Neural progenitor cell (in vitro differentiated cells): ENCODE results near the gene PTPN22. TPM values are rescaled to one million over a fixed set of nuclear protein-coding genes. Genes with fewer than 3 reads are reported as not detected.

Source experiments
- DNase-seq: peaks from one replicate; pipeline ENCODE4 v3.0.0-alpha.2; 2016; ENCODE audit warnings: low spot score
- H2AFZ ChIP-seq: fragments of 200-600 bp; sonication (generic); replicated peaks from 2 replicates; pipeline ENCODE4 v1.6.1; 2016; ENCODE audit warnings: antibody characterized with exemption
- H3F3A ChIP-seq: fragments of 200-600 bp; sonication (generic); 2 replicates; pipeline ENCODE4 v1.6.1; 2016; ENCODE audit warnings: antibody characterized with exemption, low read depth
- H3K27ac ChIP-seq: fragments of 200-600 bp; sonication (generic); 2 replicates; pipeline ENCODE4 v1.5.1; 2016; ENCODE audit warnings: mild to moderate bottlenecking
- H3K27me3 ChIP-seq: fragments of 200-600 bp; sonication (generic); 2 replicates; pipeline ENCODE4 v1.6.1; 2016; ENCODE audit warnings: mild to moderate bottlenecking, moderate library complexity
- H3K36me3 ChIP-seq: fragments of 200-600 bp; sonication (generic); 2 replicates; pipeline ENCODE4 v1.5.1; 2016
- H3K4me1 ChIP-seq: fragments of 200-600 bp; sonication (generic); 2 replicates; pipeline ENCODE4 v1.6.1; 2016; ENCODE audit warnings: mixed run types
- H3K4me2 ChIP-seq: fragments of 200-600 bp; sonication (generic); 2 replicates; pipeline ENCODE4 v1.6.1; 2016
- H3K4me3 ChIP-seq: fragments of 200-600 bp; sonication (generic); 2 replicates; pipeline ENCODE4 v1.5.1; 2016
- H3K79me2 ChIP-seq: fragments of 200-600 bp; sonication (generic); 2 replicates; pipeline ENCODE4 v1.6.1; 2016; ENCODE audit warnings: low read depth
- H3K9ac ChIP-seq: fragments of 200-600 bp; sonication (generic); 2 replicates; pipeline ENCODE4 v1.6.1; 2016
- H3K9me3 ChIP-seq: fragments of 200-600 bp; sonication (generic); 2 replicates; pipeline ENCODE4 v1.5.1; 2016; ENCODE audit warnings: low read depth
- H4K20me1 ChIP-seq: fragments of 200-600 bp; sonication (generic); 2 replicates; pipeline ENCODE4 v1.6.1; 2016; ENCODE audit warnings: low read depth
- H3K27ac Mint-ChIP-seq: 3 replicates; pipeline ENCODE4 v1.8.0; 2021; ENCODE audit warnings: mixed read lengths
- H3K27me3 Mint-ChIP-seq: 2 replicates; pipeline ENCODE4 v1.8.0; 2022; ENCODE audit warnings: low read depth, mild to moderate bottlenecking, inconsistent platforms, moderate library complexity, mixed read lengths; ENCODE audit not compliant: insufficient read depth
- H3K36me3 Mint-ChIP-seq: 3 replicates; pipeline ENCODE4 v1.8.0; 2021; ENCODE audit warnings: mixed read lengths
- H3K4me1 Mint-ChIP-seq: 3 replicates; pipeline ENCODE4 v1.8.0; 2021; ENCODE audit warnings: mixed read lengths
- H3K4me3 Mint-ChIP-seq: 3 replicates; pipeline ENCODE4 v1.8.0; 2021; ENCODE audit warnings: mild to moderate bottlenecking, moderate library complexity, mixed read lengths
- H3K9me3 Mint-ChIP-seq: 3 replicates; pipeline ENCODE4 v1.8.0; 2020; ENCODE audit warnings: mixed read lengths
- CTCF ChIP-seq: fragments of 200-600 bp; sonication (generic); IDR thresholded peaks from 2 replicates; pipeline ENCODE4 v1.5.1; 2017; ENCODE audit warnings: antibody characterized with exemption, mild to moderate bottlenecking
- EZH2 ChIP-seq: fragments of 200-600 bp; sonication (generic); IDR thresholded peaks from 2 replicates; pipeline ENCODE4 v1.6.1; 2017; ENCODE audit warnings: antibody characterized with exemption, mild to moderate bottlenecking, moderate library complexity
- EZH2phosphoT487 ChIP-seq: fragments of 200-600 bp; sonication (generic); IDR thresholded peaks from 2 replicates; pipeline ENCODE4 v1.6.1; 2017; ENCODE audit warnings: antibody characterized with exemption
- total RNA-seq: library from RNA; depleted of rRNA; stranded (reverse); fragments of >200 nt; gene quantifications from 2 replicates; pipeline ENCODE4 v1.2.3, GENCODE V29; 2015; ENCODE audit warnings: low replicate concordance

Gene PTPN22
- total RNA-seq, 1 donor from 2014 or later = not detected

GRCh38 chr1:113770031-113770430, 101.5 kb downstream of the PTPN22 start:
- Mint-ChIP-seq H3K4me3 (no peak overlapping the region), H3K4me1 (peaks cover 50% of the 10 kb centered on the region), H3K36me3 (peaks cover 16% of the 10 kb centered on the region), H3K27me3 (peaks cover 3% of the 10 kb centered on the region), H3K27ac (peak overlapping the region; percentile 64), H3K9me3 (no peaks in the 10 kb centered on the region)
- H3K4me1 ChIP-seq = peaks cover 59% of the 10 kb centered on the region
- H2AFZ ChIP-seq = no peak overlapping the region
- peaks cover 41% of the 10 kb centered on the region for H3F3A ChIP-seq
- no peaks in the 10 kb centered on the region for H3K27me3 ChIP-seq
- no peak overlapping the region for H3K9ac ChIP-seq
- peak overlapping the region; percentile 88 for H3K27ac ChIP-seq
- DNase-seq = no peak
- peaks cover 4% of the 10 kb centered on the region for H4K20me1 ChIP-seq
- peak overlapping the region; percentile 81 for H3K4me2 ChIP-seq
- no peaks in the 10 kb centered on the region for H3K9me3 ChIP-seq
- TF ChIP-seq EZH2phosphoT487 = no peak
- TF ChIP-seq EZH2 = no peak
- TF ChIP-seq CTCF = no peak
- peaks cover 18% of the 10 kb centered on the region for H3K36me3 ChIP-seq
- peaks cover 49% of the 10 kb centered on the region for H3K79me2 ChIP-seq
- H3K4me3 ChIP-seq = no peak overlapping the region

GRCh38 chr1:113769601-113769970, 101.9 kb downstream of the PTPN22 start:
- no peak for DNase-seq
- peaks cover 21% of the 10 kb centered on the region for H3K36me3 ChIP-seq
- H3F3A ChIP-seq = peaks cover 41% of the 10 kb centered on the region
- Mint-ChIP-seq H3K27me3 (peaks cover 3% of the 10 kb centered on the region), H3K4me3 (no peak overlapping the region), H3K36me3 (peaks cover 18% of the 10 kb centered on the region), H3K4me1 (peaks cover 50% of the 10 kb centered on the region), H3K27ac (peak overlapping the region; percentile 64), H3K9me3 (no peaks in the 10 kb centered on the region)
- no peak for TF ChIP-seq EZH2phosphoT487
- TF ChIP-seq EZH2 = no peak
- no peak for TF ChIP-seq CTCF
- H3K27ac ChIP-seq = peak overlapping the region; percentile 88
- peaks cover 4% of the 10 kb centered on the region for H4K20me1 ChIP-seq
- no peaks in the 10 kb centered on the region for H3K27me3 ChIP-seq
- peak overlapping the region; percentile 81 for H3K4me2 ChIP-seq
- no peaks in the 10 kb centered on the region for H3K9me3 ChIP-seq
- peak overlapping the region; percentile 26 for H3K4me3 ChIP-seq
- H3K79me2 ChIP-seq = peaks cover 51% of the 10 kb centered on the region
- H3K9ac ChIP-seq = no peak overlapping the region
- H3K4me1 ChIP-seq = peaks cover 59% of the 10 kb centered on the region
- no peak overlapping the region for H2AFZ ChIP-seq

- no peaks in the 10 kb centered on the region for H3K27me3 ChIP-seq
- H3K4me3 Mint-ChIP-seq = peak overlapping the region; percentile 49
- H3K4me3 ChIP-seq = peak overlapping the region; percentile 26
- H3K9me3 ChIP-seq = no peaks in the 10 kb centered on the region
- peaks cover 51% of the 10 kb centered on the region for H3K4me1 Mint-ChIP-seq
- H3K4me1 ChIP-seq = peaks cover 59% of the 10 kb centered on the region
- H3K27ac Mint-ChIP-seq = peak overlapping the region; percentile 74
- H3F3A ChIP-seq = peaks cover 41% of the 10 kb centered on the region
- peaks cover 21% of the 10 kb centered on the region for H3K36me3 ChIP-seq
- H3K27ac ChIP-seq = peak overlapping the region; percentile 88
- H3K9ac ChIP-seq = no peak overlapping the region
- peaks cover 20% of the 10 kb centered on the region for H3K36me3 Mint-ChIP-seq
- peaks cover 51% of the 10 kb centered on the region for H3K79me2 ChIP-seq
- TF ChIP-seq CTCF = no peak
- no peak for TF ChIP-seq EZH2phosphoT487
- no peak for TF ChIP-seq EZH2
- no peak overlapping the region for H2AFZ ChIP-seq
- H3K27me3 Mint-ChIP-seq = peaks cover 3% of the 10 kb centered on the region
- DNase-seq = peak; percentile 61
- peaks cover 4% of the 10 kb centered on the region for H4K20me1 ChIP-seq
- H3K4me2 ChIP-seq = peak overlapping the region; percentile 81
- H3K9me3 Mint-ChIP-seq = no peaks in the 10 kb centered on the region
Measured at GRCh38 chr1:113768916-113769600, 102.5 kb downstream of the PTPN22 start.
